ENCODE data around the gene NELFCD. TPM values are rescaled to one million over a fixed set of nuclear protein-coding genes. Genes with fewer than 3 reads are reported as not detected.

NELFCD gene
- total and polyA plus RNA-seq, 7 donors, result 24.1 to 43.6 (median 35.4) TPM

DNA sequence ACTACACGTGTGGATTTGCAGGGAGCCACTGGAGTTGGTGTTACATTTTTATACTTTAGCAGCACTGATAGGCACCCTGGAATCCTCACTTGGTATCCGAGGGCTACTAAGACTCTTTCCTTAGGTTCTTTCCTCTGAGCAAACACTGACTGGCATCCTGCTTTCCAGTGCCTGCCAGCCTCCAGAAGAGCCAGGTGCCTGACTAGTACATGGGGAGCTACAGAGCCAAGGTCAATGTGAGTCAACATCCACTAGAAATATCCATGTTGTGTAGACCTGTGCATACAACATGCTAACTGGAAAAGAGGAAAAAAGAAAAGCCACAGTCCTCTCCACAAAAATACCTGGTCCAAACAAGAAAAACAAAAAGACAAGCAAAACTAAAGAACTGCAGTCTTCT, 44.0 kb downstream of the NELFCD start:
- Histone ChIP-seq H3K9me3 (no peaks in the 10 kb centered on the region), H3K36me3 (ENCODE audit: insufficient read depth in 1 of 2, low read depth in 1 of 2) (peaks cover 10 to 79% of the 10 kb centered on the region in 2 donors), H3K27ac (no peak overlapping the region), H3K4me1 (peaks cover 20% of the 10 kb centered on the region), H3K27me3 (ENCODE audit: insufficient read depth in 3 of 3, low read length in 2 of 3) (no peaks in the 10 kb centered on the region), H3K4me3 (no peak overlapping the region)
- intact Hi-C loops (cut with DNase I), result no loop called here
- ATAC-seq (peak in 3 of 4 donors; percentile 69 to 80 (median 73)), DNase-seq (no peak)
- WGBS, 3 donors, result 25 to 35% (median 28%) methylated on average over 2 of the region's 2 CpGs
- no peak for TF ChIP-seq CTCF (IDR thresholded peaks at IDR 0.05)

DNA sequence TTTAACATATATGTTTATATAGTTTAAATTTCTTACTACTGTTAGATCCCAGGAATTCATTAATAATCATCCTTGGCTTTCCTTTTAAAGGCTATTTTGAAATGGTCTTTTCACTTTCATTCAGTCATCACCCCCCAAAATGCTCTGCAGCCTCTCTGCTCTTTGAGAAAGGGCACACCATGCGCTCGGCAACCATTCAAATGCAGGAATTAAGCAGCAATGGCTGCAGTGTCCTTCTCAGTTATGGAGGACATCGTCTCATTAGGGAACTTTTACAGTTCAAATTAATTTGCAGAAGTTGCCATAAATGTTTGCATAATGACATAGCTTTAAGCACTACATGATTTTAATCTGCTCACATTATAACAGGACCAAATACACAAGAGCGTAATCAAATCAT, 44.5 kb downstream of the NELFCD start:
- intact Hi-C loops (cut with DNase I), result no loop called here
- no peak for ATAC-seq
- no peak overlapping the region for H3K4me3 ChIP-seq
- TF ChIP-seq CTCF (IDR thresholded peaks at IDR 0.05), result no peak
- no peak for DNase-seq
- H3K36me3 ChIP-seq (ENCODE audit: insufficient read depth in 1 of 2, low read depth in 1 of 2), result peaks cover 10 to 83% of the 10 kb centered on the region in 2 donors
- H3K9me3 ChIP-seq, result no peaks in the 10 kb centered on the region
- H3K27ac ChIP-seq, result no peak overlapping the region
- peaks cover 24% of the 10 kb centered on the region for H3K4me1 ChIP-seq
- H3K27me3 ChIP-seq (ENCODE audit: insufficient read depth in 3 of 3, low read length in 2 of 3), result no peaks in the 10 kb centered on the region
- WGBS, 3 donors, result 70 to 93% (median 77%) methylated on average over 4 of the region's 4 CpGs

- Histone ChIP-seq H3K27ac (no peak overlapping the region), H3K9me3 (no peaks in the 10 kb centered on the region), H3K27me3 (ENCODE audit: insufficient read depth in 3 of 3, low read length in 2 of 3) (no peaks in the 10 kb centered on the region), H3K4me3 (no peak overlapping the region), H3K4me1 (peaks cover 34% of the 10 kb centered on the region), H3K36me3 (ENCODE audit: insufficient read depth in 1 of 2, low read depth in 1 of 2) (peaks cover 10 to 89% of the 10 kb centered on the region in 2 donors)
- ATAC-seq (no peak), DNase-seq (no peak)
- TF ChIP-seq CTCF (IDR thresholded peaks at IDR 0.05), result no peak
- intact Hi-C loops (cut with DNase I), result no loop called here
- 75 to 79% (median 78%) methylated on average over 5 of the region's 5 CpGs for WGBS, 3 donors
Measured at GRCh38 chr20:59026904-59027740, 46.1 kb downstream of the NELFCD start.

DNA sequence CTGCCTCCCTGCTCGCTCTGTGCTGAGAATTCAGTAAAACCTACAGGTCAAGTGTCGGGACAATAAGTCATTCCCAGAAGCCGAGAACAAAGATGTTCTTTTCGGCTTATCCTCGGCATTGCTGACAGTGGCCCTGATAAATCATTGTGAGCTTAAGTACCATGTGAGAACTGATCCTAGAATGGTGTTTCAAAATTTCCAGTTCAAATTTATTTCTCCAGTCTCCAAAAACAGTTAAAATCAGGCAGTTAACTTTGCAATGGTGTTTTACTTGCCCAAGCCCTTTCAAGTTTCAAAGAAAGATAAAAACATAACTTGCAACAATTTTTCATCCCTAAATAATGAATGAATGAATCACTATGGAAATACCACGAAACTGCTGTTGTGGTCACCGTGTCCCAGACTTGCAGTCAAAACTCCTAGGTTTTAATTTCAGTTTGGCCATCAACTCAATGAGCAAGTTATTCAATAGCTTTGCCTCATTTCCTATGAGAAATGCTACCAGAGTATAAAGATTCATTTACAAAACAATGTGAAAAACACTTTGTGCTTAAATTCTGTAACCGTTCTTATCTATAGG, 46.8 kb downstream of the NELFCD start:
- Histone ChIP-seq H3K36me3 (ENCODE audit: insufficient read depth in 1 of 2, low read depth in 1 of 2) (peaks cover 8 to 82% of the 10 kb centered on the region in 2 donors), H3K9me3 (no peaks in the 10 kb centered on the region), H3K27ac (no peak overlapping the region), H3K4me1 (peaks cover 34% of the 10 kb centered on the region), H3K4me3 (no peak overlapping the region), H3K27me3 (ENCODE audit: insufficient read depth in 3 of 3, low read length in 2 of 3) (no peaks in the 10 kb centered on the region)
- DNase-seq, result no peak
- no peak for TF ChIP-seq CTCF (IDR thresholded peaks at IDR 0.05)
- intact Hi-C loops (cut with DNase I), result no loop called here
- no peak for ATAC-seq
- WGBS, 3 donors, result 48 to 77% (median 60%) methylated on average over 8 of the region's 8 CpGs
